Transverse colon (tissue), 3 donors: ENCODE data around the gene CDHR4.

Experiments
- CTCF ChIP-seq, 5 experiments: fragments of 200-600 bp in 3 of 5; fragments of 450-650 bp in 2 of 5; sonication (generic) in 3 of 5; IDR thresholded peaks; 1 replicate in 2 of 5; 2 replicates in 3 of 5; pipeline ENCODE4 v1.5.1; 2016 to 2017; ENCODE audit warnings: antibody characterized with exemption in 5 of 5, inconsistent platforms in 3 of 5, mild to moderate bottlenecking in 2 of 5, moderate library complexity in 1 of 5
- EP300 ChIP-seq: sonication (generic); formaldehyde crosslinking; IDR thresholded peaks from one replicate; pipeline ENCODE4 v1.6.1; 2017; ENCODE audit warnings: antibody characterized with exemption, low read depth
- POLR2A ChIP-seq: fragments of 450-650 bp; IDR thresholded peaks from one replicate; pipeline ENCODE4 v1.6.1; 2016; ENCODE audit warnings: antibody characterized with exemption, mild to moderate bottlenecking, moderate library complexity

DNA sequence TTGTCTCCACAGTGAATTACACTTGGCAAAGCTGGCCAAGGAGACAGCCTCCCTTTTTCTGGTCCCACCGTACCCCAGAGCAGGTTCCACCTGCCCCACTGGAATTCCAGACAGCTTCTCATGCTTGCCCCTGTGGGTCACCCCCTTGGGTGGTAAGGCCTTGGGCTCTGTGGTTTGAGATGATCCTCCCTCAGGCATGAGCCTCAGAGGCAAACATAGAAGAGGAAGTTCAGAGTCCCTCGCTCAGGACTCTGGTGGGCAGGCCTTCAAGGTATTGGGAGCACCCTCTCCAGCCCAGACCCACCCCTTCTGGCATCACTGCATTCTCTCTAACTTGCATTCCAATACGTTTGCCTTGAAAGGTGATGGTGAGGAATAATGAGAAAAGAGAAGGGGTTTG lies 31.7 kb upstream of the CDHR4 start:
- no peak for TF ChIP-seq POLR2A
- TF ChIP-seq CTCF (IDR thresholded peaks at IDR 0.05): no peak
- TF ChIP-seq EP300: no peak
